NOMO-1 treated with dmso at 0.1 percent for 144 hours (cell line): ENCODE data around the gene BDH2.

Source experiments
- DNase-seq: peaks from one replicate; lab custom pipeline; 2025; ENCODE audit not compliant: unreplicated experiment; lab: John Stamatoyannopoulos, UW

Gene BDH2

DNA sequence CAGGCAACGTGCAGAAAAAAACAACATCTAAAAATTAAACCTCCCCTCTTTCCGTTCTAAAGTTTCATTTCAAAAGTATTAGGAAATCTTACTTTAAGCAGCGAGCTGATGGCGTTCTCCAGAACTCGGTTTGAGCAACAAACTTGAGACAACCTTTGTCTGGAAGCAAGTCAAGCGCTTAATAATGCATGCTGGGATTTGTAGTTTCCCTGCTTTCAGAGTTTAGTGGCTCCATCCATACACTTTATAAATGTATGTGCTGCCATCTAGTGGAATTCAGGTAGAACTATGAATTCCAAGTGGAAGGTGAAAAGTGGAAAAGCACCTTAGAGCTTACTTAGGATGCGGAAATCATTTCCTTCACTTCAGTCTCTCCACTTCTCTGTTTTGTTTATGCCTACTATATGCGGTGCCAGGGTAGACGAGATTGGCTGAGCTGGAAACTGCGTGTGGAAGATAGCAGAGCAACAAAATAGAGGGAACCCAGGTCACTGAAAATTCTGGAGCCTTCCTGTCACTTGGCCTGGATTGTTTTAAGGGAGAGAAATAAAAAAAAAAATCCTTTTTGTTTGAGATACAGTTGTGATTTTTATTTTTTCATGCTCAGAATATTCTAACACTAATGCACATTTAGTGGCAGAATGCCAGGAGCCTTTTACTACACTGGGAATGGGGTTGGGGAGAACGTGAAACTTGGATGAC lies at the start of gene BDH2:
Gene BDH2 (minus strand): TSS at position 144 of the 702 bp plus-strand sequence. CDS start 3,580 bp downstream, outside the sequence.
- DNase-seq = peak; percentile 63

DNA sequence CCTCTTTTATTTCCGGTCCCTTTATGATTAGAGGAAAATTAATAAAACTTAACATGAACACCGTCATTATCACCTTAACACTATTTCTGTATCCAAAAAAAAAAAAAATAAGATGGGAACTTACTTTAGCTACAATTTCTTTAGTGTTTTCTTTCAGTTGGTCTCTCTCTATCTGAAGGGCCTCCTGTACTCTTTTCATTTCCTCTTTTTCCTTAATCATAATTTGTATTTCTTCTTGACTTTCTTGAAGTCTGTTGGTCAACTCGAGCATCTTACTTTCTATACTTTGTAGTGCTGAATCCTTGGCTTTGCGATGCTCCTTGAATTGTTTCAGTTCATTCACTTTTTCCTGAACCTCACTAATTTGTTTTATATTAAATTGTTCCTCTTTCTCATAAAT lies 45.3 kb upstream of the BDH2 start:
- no peak for DNase-seq

DNA sequence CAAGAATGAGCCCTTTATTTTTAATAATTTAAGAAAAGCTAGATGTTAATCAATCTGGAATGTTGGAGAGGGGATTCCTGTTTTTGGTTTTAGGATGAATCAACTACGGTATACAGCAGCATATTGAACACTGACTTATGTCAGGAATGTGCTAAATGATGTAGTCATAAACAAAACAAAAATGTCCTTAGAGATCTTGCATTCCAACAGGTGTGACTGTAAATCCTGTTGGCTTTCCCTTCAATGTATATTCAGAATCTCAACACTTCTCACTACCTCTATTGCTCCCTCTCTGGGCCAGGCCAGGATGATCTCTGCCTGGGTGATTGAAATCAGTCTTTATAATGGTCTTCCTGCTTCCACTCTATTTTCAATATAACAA lies 37.8 kb upstream of the BDH2 start:
- no peak for DNase-seq

DNA sequence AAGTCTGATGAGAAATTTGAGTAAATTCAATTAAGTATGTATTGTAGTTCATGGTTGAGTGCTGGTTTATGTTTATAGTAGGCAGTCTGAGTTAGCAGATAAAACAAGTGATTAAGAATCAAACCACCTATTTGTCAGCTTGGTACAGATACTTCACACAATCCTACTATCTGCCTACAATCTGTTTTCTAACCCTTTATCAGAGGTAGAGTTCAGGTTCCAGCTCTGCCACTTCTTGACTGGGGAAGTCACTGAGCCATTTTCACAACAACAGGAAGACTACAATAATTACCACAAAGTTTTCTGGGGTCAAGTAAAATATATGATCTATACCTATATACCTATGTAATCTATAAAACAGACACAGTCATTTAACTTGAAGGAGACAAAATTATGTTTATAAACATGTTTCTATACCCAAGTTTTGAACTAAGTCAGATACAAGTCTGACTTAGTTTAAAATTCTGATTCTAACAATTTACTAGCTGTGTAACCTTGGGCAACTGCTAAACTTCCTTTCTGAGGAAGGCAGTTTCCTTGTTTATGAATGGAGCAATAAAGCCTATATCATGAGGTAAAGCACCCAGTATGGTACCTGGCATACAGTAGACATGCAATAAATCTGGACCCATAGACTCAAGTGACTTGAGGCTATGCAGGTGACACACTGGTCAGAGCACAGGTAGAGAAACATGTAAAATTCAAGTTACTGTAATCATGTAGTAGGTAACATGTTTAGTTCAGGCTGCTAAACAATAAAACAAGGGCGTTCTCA lies 37.2 kb upstream of the BDH2 start:
- no peak for DNase-seq

DNA sequence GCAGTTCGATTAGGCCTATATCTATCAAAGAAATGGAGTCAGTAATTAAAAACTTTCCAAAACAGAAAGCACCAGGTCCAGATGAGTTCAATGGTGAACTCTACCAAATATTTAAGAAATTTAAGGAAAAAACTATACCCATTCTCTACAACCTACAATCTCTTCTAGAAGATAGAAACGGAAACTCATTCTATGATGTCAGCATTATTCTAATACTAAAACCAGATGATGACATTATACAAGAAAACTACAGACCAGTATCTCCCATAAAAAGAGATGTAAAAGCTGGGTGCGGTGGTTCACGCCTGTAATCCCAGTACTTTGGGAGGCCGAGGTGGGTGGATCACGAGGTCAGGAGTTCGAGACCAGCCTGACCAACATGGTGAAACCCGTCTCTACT lies 29.5 kb upstream of the BDH2 start:
- DNase-seq = no peak

DNA sequence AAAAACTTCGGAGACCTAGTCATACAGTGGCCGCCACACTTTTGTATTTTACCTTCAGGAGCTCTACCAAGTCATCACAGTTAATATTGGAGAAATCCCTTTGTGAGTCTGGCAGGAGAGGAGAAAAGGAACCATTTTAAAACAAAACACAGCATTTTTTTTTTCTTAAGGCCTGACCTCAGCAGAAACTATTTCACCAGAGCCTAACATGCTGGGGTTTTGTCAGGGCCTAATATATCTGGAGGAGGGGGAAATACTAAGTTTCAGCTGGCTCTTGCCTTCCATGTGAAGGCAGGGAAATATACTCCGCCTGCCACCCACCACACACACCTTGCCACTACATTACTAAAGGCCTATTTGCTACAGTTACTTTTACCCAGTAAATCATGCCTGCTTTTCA lies 26.5 kb upstream of the BDH2 start:
- DNase-seq = no peak

DNA sequence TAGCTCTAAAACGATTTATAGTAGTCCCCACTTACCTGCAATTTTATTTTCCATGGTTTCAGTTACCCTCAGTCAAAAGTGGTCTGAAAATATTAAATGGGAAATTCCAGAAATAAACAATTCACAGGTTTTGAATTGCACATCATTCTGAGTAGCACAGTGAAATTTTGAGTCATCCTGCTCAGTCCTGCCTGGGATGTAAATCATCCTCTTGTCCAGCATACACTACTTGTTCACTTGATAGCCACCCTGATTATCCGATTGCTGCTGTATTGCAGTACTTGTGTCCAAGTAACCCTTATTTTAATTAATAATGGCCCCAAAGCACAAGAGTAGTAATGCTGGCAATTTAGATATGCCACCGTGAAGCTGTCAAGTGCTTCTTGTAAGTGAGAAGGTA lies 23.5 kb upstream of the BDH2 start:
- DNase-seq = no peak

DNA sequence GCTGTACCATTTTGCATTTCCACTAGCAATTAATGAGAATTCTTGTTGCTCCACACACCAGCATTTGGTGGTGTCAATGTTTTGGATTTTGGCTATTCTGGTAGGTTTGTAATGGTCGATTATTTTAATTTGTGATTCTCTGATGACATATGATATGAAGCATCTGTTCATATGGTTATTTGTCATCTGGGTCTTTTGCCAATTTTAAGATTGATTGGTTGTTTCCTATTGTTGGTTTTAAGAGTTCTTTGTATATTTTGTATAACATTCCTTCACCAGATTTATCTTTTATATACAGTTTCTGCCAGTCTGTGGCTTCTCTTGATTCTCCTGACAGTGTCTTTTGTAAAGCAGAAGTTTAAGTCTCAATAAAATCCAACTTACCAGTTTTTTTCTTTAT lies 18.5 kb upstream of the BDH2 start:
- DNase-seq = no peak

DNA sequence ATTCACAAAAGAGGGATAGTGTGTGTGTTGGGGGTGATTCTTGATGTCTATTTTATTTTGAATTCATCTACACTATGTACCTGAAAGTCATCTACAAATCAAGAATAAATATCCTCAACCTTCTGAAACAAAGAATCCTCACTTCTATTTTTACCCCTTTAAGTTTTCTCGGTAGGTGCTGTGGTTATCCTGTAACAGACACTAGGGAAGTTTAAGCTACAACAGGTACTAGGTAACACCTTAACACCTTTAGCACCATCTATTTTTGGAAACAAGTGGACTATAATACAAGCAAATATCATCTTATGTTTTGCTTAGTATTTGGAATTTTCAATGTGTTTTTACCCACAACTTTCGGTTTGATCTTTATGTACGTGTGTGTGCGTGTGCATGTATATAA lies 12.0 kb upstream of the BDH2 start:
- DNase-seq = no peak

DNA sequence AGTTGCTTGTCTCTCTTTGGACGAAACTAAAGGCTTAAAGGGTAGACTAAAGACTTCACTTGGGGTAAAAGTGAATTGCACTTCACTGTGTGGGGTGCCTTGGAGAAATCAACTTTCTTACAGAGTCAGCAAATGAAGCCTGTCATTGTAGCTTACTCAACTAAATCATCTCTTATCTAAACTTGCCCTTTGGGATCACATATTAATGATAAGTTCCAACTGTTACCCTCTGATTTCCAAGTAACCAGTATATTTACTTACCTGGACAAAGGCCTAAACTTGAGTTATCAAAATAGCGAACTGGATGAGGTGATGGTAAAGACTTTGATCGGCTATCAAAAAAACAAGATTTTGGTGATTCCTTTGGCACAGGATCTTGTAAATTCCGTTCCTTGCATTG lies 8.9 kb upstream of the BDH2 start:
- no peak for DNase-seq

DNA sequence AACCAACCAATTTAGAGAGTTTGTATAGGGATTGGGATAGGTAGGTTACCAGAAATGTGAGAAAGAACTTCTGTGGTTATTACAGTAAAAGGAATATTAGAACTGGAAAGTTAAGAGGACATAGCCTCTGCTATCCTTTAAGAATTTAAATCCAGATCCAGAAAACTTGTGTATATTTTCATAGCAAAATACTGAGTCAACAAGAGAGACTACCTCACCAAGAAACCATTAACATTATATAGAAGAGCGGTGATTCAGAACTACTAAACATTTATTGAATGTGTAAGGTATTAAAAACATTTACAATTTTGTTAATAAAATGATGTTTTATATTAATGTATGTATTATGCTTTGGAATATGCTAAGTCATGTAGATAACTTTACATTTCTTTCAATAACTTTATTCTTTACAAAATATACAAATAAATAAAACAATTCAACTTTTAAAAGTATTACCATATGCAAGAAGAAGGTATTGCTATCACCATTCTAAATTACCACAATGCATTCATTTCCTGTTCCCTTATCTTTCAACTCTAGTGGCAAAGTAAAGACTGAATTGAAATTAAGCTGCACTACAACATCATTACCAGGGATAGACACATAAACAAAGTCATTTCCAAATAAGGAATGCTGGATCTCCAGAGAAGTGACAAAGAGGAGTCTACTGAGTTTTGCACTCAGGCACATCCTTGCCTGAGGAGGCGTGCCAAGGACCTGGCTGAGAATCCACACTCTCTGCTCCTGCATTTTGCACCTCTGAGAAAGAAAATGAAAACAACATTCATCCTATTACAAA lies 6.1 kb upstream of the BDH2 start:
- DNase-seq = no peak

DNA sequence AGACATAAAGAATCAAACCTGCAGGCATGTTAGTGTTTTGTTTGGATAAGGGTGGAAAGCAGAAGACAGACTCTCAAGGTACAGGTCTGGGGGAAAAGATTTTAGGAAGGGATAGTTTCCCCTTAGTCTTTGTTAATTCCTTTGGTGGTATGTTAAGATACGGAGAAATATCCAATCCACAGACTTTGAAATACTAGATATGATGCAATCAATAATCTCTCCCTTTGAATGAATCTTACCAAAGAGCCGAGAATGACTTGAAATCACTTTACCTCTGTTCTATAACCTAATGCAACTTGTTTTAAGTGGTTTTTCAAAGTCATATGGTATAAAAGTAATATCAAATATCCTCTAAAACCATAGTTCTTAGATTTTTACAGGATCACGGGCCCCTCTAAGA lies 5.3 kb upstream of the BDH2 start:
- no peak for DNase-seq

DNA sequence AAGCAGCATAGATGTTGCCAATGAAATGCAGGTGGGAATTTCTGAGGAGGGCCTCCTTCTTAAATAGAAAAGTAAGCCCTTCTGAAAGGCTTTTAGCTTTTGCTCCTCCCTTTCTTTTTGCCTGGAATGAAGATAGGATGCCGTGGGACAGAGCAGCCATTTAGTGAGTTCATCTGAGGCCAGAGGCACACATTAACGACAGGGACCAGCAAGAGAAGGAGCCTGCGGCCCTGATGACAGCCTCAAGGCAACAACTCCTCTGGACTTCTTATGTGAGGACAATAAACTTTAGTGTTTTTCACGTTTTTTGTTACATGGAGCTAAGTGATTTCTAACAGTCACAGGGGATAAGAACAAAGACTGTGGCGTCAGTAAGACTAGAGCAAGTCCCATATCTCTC lies 1.1 kb upstream of the BDH2 start:
- DNase-seq = no peak

DNA sequence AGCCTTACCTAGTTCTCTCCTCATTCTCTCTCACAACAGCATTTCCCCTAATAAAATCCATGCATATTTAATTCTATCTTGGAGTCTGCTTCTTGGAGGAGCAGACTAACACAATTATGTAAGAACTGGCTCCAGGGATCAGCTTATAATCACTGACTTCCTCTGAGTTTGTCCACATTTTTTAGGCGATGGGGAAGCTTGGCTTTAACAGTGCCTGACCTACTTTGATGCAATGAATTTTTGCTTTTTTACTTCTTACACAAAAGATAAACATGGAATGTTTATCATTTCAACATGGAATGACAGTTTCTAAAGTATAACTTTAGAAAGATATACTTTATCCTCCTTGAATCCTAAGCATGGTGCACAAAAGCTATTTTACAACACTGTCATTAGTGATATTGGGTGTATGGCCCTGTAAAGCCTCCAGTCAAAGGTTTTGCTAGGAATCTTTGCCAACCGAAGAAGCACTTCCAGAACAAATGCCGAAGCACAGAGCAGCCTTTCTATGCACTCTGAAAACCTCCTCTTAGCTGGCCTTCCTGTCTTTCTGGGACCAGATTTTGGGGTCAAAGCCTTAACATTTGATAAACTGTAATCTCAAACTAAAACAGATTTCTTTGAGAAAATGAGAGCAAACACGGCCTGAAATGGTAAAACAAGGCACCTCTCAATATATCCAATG lies 736 bp downstream of the BDH2 start:
- DNase-seq = no peak

DNA sequence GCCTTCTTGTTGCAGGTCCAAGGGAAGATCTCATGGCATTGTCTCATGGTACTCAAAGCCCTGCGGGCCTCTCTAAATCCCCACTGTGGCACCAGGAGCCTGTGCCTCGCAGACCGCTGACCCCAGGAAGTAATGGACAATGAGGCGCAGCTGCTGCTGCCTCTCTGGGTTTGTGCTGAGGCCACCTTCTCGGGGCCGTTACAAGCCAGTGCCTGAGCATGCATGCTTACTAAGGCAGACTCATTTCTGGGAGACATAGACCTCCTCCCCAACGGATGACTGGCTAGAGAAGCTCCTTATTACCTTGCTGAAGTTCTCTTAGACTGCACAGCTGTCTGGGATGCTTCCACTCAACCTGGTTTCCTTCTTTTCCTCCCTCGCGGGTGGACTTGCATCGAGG lies 1.3 kb downstream of the BDH2 start:
- no peak for DNase-seq

DNA sequence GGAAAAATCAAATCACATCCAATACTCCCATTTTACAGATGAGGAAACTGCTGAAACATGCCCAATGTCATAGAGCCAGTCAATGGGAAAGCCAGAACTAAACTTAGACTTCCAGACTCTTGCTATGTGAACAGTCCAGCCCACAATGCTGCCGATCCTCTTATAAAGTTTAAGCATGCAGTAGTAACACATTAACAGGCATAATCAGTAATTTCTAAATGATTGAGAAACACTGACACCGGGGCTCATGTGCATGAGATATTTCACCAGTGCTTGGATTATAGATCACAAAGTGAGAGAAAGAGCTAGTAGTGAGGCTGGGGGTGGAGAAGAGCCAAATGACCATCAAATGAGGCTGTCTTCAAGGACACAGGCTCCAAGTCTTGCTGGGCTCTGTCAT lies 2.5 kb downstream of the BDH2 start:
- DNase-seq = no peak

DNA sequence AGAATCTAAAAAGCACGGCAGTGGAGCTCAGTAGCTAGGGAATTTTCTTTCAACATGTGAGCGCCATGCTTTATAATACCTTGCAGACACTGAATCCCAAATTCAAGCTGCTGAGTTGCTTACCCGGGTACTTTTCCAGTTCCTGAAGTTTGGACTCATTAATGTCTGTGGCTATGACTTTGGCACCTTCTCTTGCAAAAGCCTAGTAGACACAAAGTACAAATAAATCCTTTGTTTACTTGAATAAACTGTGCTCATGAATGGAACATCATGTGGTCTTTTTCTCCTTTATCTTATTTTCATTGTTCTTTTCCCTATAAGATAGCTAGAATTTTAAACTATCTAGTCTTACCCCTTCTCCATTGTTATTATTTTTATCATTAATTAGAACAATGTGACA lies 4.6 kb downstream of the BDH2 start:
- DNase-seq = no peak

DNA sequence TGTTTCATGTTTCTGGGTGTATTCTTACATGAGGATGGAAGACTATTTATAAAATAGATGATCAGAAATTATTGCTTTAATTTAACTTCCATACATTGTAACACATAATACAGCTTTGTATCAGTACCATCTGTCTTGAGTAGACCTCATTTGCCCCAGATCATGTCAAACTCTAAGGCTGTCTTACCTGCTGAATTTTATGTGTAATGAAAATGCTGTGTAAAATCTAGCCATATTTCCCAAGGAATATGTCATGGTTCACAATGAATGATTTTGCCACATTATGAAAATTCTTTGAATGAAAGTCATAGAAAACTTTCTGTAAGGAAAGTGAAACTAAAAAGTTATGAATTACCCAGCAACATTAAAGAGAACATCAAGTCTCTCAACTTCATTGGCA lies 7.4 kb downstream of the BDH2 start:
- DNase-seq = no peak

DNA sequence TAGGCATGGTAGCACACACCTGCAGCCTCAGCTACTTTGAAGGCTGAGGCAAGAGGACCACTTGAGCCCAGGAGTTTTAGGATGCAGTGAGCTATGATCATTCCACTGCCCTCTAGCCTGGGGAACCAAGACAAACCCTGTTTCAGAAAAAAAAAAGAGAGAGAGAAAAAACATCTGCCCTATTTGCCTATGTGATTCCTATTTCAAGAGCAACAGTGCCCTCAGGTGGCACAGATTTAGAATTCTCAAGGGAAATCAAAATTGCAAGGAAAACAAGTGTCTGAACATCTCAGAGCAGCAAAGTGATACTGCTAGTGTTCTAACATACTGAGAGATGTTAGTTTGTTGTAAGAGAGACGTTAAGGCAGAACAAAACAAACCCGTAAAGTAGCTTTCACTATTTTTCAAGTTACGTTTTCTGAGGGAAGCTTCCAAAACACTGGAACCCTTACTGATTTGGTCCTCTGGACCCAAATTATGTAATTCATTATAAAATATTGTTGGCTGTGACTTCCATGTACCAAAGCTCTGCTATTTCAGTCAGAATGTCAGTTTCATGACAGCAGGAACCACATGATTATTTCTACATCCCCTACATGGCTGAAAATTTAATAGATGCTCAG lies 7.9 kb downstream of the BDH2 start:
- DNase-seq = peak; percentile 24

DNA sequence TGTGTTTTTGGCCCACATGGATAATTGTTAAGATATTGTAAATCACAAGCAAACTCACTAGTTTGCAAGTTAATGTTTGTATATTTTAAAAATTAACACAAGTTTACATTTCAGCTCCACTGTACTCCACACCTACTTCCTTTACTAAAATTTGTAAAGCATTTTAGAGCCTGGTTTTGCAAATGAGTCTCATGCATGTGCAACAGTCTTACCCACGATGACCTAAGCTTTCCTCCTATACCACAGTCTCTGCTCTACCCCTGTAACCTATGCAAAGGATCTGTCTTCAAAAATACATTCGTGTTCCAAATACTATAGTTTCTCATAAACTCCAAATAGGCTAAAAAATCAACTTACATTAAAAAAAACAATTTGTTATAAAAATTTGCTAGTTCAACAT lies 10.2 kb downstream of the BDH2 start:
- DNase-seq = no peak

DNA sequence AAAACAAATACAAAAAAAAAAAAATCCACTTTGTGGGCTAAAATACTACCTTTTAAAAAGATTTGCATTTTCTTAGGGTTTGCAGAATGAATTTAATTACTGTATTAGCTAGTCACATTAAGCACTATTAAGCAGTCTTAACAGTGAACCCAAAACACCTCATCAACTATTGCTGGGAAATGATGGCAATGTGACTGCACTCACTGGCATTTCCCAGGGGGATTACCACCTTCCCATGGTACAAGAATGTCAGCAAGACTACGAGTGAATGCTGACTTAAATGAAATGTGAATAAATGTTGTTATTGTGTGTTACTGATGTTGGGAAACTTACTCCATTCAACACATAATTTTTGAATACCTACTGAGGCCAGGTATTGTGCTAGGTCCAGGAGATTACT lies 13.1 kb downstream of the BDH2 start:
- no peak for DNase-seq
